Activated CD4-positive, alpha-beta T cell treated with anti-CD3 and anti-CD28 coated beads, Interleukin-2, amount 50 U/mL, for 16 hours (primary cell): ENCODE measurements around the gene RFC5.
A peak's percentile ranks its signal among the peaks of the same experiment; 100 is the strongest.
"Not testable (repeated sequence)": the region's sequence is repeated elsewhere in the genome, so short reads cannot be mapped to it uniquely, and the experiment has no call there.

Experiments used
- DNase-seq: peaks from one replicate; pipeline ENCODE4 v3.0.0-alpha.2; 2020

Gene RFC5

DNA sequence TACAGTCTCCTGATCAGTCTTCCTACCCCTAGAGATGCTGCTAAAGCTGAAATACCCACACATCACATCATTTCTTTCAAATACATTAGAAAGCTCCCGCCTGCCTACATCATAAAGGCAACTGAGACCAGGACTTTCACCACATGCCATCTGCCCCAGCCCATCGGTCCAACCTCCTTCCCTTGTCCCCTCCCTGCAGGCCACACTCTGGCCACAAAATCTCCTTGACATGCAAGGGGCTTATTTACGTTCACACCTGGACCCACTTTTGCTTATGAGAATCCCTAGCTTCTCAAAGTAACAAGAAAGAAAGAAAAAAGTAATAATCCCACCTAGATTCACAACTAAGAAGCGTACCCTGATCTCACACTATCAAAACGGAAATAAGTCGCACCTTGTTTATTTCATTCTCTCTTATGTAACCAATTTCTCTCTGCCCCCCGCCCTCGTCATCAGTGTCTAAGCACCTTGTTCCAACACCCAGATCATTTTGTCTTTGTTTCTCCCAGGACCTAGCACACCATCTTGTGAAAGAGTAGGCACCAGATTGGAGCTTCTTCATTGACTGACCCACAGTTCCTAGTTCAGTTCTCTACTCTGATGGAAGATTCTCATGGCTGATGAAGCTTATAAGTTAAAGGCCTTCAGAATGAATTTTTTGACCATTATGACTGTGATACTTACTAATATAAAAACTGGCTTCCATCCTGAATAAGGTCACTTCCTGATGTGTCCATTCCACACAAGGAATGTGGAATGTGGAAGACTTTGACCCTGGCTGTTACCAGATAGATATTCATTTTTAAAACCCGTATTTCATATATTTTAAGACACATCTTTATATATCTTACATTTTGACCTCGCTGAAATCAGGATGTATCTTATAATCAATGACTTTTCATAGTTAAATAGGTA is 36.8 kb downstream of the RFC5 start:
- DNase-seq, result no peak

DNA sequence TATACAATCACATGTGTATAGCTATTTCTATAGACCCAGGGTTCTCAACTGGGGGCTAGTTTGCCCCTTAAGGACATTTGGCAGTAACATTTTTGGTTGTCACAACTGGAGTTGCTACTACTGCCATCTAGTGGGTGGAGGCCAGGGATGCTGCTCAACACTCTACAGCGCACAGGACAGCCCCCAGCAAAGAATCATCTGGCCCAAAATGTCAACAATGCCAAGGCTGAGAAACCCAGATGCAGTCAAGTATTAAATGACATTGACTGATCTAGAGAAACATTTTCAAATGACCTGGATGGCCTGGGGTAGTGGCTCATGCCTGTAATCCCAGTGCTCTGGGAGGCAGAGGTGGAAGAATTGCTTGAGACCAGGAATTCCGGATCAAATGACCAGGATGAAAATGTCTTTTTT is 38.6 kb downstream of the RFC5 start:
- DNase-seq, result peak; percentile 84

DNA sequence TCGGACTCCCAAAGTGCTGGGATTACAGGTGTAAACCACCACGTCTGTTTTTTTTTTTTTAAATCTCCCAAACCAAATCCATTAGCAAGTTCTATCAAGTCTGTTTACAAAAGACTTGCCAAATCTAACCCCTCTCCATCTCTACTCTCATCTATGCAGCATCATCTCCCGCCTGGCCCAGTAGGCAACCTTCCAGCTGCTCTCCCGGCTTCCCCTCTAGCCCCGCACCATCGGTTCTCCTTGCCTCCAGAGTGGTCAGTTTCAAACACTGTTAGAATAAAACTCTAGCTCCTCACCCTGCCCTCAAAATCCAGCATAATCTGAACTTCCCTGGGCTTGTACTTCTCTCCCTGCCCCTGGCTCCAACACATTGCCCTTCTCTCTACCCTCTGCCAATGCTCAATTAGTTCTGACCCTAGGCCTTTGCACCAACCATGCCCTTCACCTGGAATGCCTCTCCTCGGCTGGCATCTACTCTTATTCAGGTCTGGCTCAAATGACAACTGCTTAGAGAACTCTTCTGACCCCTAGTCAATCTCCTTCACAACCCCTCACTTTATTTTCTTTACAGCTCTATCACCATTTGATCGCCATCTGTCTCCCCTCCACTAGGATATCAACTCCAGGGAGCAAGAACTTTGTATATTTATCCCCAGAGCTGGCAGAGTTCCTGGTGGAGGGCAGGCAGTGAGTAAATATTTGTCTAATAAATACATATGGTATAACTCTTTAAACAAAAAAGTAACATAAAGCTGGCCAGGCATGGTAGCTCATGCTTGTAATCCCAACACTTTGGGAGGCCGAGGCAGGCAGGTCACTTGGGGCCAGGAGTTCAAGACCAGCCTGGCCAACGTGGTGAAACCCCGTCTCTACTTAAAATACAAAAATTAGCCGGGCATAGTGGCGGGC is 39.6 kb downstream of the RFC5 start:
- no peak for DNase-seq

DNA sequence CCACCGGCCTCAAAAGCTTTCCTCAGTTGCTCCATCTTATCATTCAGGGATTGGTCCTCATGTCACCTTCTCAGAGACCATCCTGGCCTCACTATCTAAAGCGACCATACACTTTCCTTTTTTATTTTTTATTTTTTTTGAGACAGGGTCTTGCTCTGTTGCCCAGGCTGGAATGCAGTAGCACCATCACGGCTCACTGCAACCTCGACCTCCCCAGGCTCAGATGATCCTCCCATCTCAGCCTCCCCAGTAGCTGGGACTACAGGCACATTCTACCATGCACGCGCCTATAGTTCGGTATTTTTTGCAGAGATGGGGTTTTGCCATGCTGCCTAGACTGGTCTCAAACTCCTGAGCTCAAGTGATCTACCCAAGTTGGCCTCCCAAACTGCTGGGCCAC is 41.7 kb downstream of the RFC5 start:
- DNase-seq, result no peak

GRCh38 chr12:118058881-118059280 is 42.4 kb downstream of the RFC5 start:
- DNase-seq, result no peak

- DNase-seq, result no peak
Measured at GRCh38 chr12:118059341-118060191, 43.1 kb downstream of the RFC5 start.

DNA sequence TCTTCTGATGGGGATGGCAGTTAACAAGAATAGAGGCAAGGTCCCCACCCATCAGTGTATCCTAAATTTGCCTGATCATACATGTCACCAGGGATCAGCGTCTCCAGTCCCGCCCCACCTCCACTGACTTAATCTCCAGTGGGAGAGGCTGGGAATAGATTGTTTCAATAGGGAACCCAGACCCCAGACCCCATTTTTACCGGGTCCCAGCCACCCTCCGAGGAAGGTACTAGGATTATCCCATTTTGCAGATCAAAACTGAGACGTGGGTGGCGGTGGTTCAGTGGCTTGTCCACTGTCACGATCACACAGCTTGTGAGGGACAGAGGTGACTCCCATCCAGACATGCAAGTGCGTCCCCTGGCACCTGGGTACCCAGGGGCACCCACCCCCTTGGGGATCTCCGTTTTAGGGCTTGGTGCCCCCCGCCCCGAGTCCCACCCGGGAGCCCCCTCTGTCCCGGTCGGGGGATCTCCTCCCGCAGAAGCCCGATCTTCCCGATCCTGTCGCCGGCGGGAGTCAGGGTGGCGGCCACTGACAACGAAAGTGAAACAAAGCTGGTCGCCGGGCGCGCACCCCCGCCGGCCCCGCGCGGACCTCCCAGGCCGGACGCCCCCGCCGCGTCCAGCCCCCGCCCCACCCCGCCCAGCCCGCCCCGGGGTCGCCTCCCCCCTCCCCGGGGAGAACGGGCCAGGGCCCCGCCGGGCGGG is 44.0 kb downstream of the RFC5 start:
- DNase-seq, result no peak

GRCh38 chr12:118061011-118061872 is 44.7 kb downstream of the RFC5 start, which contains the start of gene WSB2:
TSS of gene WSB2 (minus strand) at chr12:118061179. CDS start at chr12:118061048, 131 bp downstream.
- DNase-seq, result peak; percentile 46

GRCh38 chr12:118061873-118062843 is 45.7 kb downstream of the RFC5 start:
- DNase-seq, result no peak

GRCh38 chr12:118063576-118064391 is 47.3 kb downstream of the RFC5 start:
- no peak for DNase-seq

- DNase-seq, result no peak
Measured at GRCh38 chr12:118064608-118065007, 48.1 kb downstream of the RFC5 start.

DNA sequence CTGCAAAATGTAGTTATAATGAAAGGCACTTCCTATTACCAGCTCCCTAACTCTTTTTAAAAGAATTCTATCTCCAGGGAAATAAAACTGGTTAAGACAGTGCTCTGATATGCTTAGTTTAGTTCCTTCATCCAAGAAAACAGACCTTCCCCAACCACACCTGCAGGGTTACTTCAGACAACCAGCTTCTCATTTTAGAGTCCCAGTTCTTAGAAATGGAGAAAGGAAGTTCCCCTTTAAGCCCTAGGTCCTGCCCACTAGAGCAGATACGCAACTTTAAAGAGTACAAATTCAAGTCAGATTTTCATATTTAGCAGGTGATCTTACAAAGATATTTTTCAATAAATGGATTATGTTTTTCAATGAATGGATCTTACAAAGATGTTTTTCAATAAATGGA is 48.9 kb downstream of the RFC5 start:
- DNase-seq, result no peak

DNA sequence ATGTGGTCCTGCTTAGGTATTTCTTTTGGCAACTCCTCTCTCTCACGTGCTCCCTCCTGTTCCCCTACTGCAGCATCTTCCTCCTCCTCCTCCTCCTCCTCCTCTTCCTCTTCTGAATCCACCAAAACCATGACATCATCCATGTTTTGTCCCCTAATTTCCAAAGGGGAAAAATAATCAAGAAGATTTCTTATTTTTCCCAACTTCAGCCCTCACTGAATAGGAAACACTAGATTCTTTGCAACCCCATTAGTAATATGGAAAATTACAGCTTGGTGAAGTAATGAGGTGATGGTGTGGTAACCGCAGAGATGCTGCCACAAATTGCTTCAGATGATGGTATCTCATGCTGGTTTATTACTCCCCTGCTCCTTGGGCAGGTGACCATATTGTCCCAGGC is 51.9 kb downstream of the RFC5 start:
- no peak for DNase-seq

GRCh38 chr12:118070650-118071049 is 54.1 kb downstream of the RFC5 start:
- no peak for DNase-seq

GRCh38 chr12:118073768-118074167 is 57.3 kb downstream of the RFC5 start:
- DNase-seq, result no peak

- DNase-seq, result not testable (repeated sequence)
Measured at GRCh38 chr12:118081521-118081920, 65.0 kb downstream of the RFC5 start.
